ENCODE results near the gene DNAH17.

The DNAH17 gene

GRCh38 chr17:78444392-78444791, 132.8 kb downstream of the DNAH17 start:
- H3K9me3 ChIP-seq (ENCODE audit: control insufficient read depth in 1 of 2, low read length in 2 of 2), result no peaks in the 10 kb centered on the region
- H3K4me3 ChIP-seq (ENCODE audit: low read depth in 1 of 2, low read length in 2 of 2), result no peak overlapping the region
- H3K4me1 ChIP-seq (ENCODE audit: control insufficient read depth in 1 of 2, insufficient read depth in 2 of 2, low read length in 2 of 2), result peaks cover 0 to 2% of the 10 kb centered on the region in 2 donors
- H3K27ac ChIP-seq (ENCODE audit: low read length), result no peak overlapping the region
- H3K36me3 ChIP-seq (ENCODE audit: control insufficient read depth in 1 of 2, insufficient read depth in 2 of 2, low read length in 2 of 2), result no peaks in the 10 kb centered on the region
- H3K27me3 ChIP-seq (ENCODE audit: low read depth, low read length), result no peaks in the 10 kb centered on the region

- Histone ChIP-seq H3K9me3 (ENCODE audit: control insufficient read depth in 1 of 2, low read length in 2 of 2) (no peaks in the 10 kb centered on the region), H3K36me3 (ENCODE audit: control insufficient read depth in 1 of 2, insufficient read depth in 2 of 2, low read length in 2 of 2) (no peaks in the 10 kb centered on the region), H3K27me3 (ENCODE audit: low read depth, low read length) (no peaks in the 10 kb centered on the region), H3K4me1 (ENCODE audit: control insufficient read depth in 1 of 2, insufficient read depth in 2 of 2, low read length in 2 of 2) (peaks cover 0 to 2% of the 10 kb centered on the region in 2 donors), H3K27ac (ENCODE audit: low read length) (no peak overlapping the region), H3K4me3 (ENCODE audit: low read depth in 1 of 2, low read length in 2 of 2) (no peak overlapping the region)
Observed at GRCh38 chr17:78442648-78443218, 134.5 kb downstream of the DNAH17 start.

- no peak overlapping the region for H3K4me3 ChIP-seq (ENCODE audit: low read depth in 1 of 2, low read length in 2 of 2)
- H3K27me3 ChIP-seq (ENCODE audit: low read depth, low read length), result no peaks in the 10 kb centered on the region
- peaks cover 0 to 2% of the 10 kb centered on the region in 2 donors for H3K4me1 ChIP-seq (ENCODE audit: control insufficient read depth in 1 of 2, insufficient read depth in 2 of 2, low read length in 2 of 2)
- H3K36me3 ChIP-seq (ENCODE audit: control insufficient read depth in 1 of 2, insufficient read depth in 2 of 2, low read length in 2 of 2), result no peaks in the 10 kb centered on the region
- no peak overlapping the region for H3K27ac ChIP-seq (ENCODE audit: low read length)
- H3K9me3 ChIP-seq (ENCODE audit: control insufficient read depth in 1 of 2, low read length in 2 of 2), result no peaks in the 10 kb centered on the region
Observed at GRCh38 chr17:78441271-78441971, 135.8 kb downstream of the DNAH17 start.

GRCh38 chr17:78438694-78439325, 138.4 kb downstream of the DNAH17 start:
- Histone ChIP-seq H3K36me3 (ENCODE audit: control insufficient read depth in 1 of 2, insufficient read depth in 2 of 2, low read length in 2 of 2) (no peaks in the 10 kb centered on the region), H3K27me3 (ENCODE audit: low read depth, low read length) (no peaks in the 10 kb centered on the region), H3K4me1 (ENCODE audit: control insufficient read depth in 1 of 2, insufficient read depth in 2 of 2, low read length in 2 of 2) (peaks cover 0 to 2% of the 10 kb centered on the region in 2 donors), H3K27ac (ENCODE audit: low read length) (no peak overlapping the region), H3K9me3 (ENCODE audit: control insufficient read depth in 1 of 2, low read length in 2 of 2) (no peaks in the 10 kb centered on the region), H3K4me3 (ENCODE audit: low read depth in 1 of 2, low read length in 2 of 2) (no peak overlapping the region)

GRCh38 chr17:78438271-78438691, 138.9 kb downstream of the DNAH17 start:
- H3K4me3 ChIP-seq (ENCODE audit: low read depth in 1 of 2, low read length in 2 of 2), result no peak overlapping the region
- no peaks in the 10 kb centered on the region for H3K9me3 ChIP-seq (ENCODE audit: control insufficient read depth in 1 of 2, low read length in 2 of 2)
- no peaks in the 10 kb centered on the region for H3K36me3 ChIP-seq (ENCODE audit: control insufficient read depth in 1 of 2, insufficient read depth in 2 of 2, low read length in 2 of 2)
- H3K4me1 ChIP-seq (ENCODE audit: control insufficient read depth in 1 of 2, insufficient read depth in 2 of 2, low read length in 2 of 2), result peaks cover 0 to 2% of the 10 kb centered on the region in 2 donors
- H3K27me3 ChIP-seq (ENCODE audit: low read depth, low read length), result no peaks in the 10 kb centered on the region
- H3K27ac ChIP-seq (ENCODE audit: low read length), result no peak overlapping the region

- no peaks in the 10 kb centered on the region for H3K36me3 ChIP-seq (ENCODE audit: control insufficient read depth in 1 of 2, insufficient read depth in 2 of 2, low read length in 2 of 2)
- H3K27me3 ChIP-seq (ENCODE audit: low read depth, low read length), result no peaks in the 10 kb centered on the region
- H3K4me1 ChIP-seq (ENCODE audit: control insufficient read depth in 1 of 2, insufficient read depth in 2 of 2, low read length in 2 of 2), result peaks cover 0 to 2% of the 10 kb centered on the region in 2 donors
- no peak overlapping the region for H3K27ac ChIP-seq (ENCODE audit: low read length)
- no peaks in the 10 kb centered on the region for H3K9me3 ChIP-seq (ENCODE audit: control insufficient read depth in 1 of 2, low read length in 2 of 2)
- no peak overlapping the region for H3K4me3 ChIP-seq (ENCODE audit: low read depth in 1 of 2, low read length in 2 of 2)
Observed at GRCh38 chr17:78437508-78438169, 139.6 kb downstream of the DNAH17 start.

- Histone ChIP-seq H3K4me1 (ENCODE audit: control insufficient read depth in 1 of 2, insufficient read depth in 2 of 2, low read length in 2 of 2) (peaks cover 0 to 5% of the 10 kb centered on the region in 2 donors), H3K9me3 (ENCODE audit: control insufficient read depth in 1 of 2, low read length in 2 of 2) (no peaks in the 10 kb centered on the region), H3K4me3 (ENCODE audit: low read depth in 1 of 2, low read length in 2 of 2) (no peak overlapping the region), H3K27ac (ENCODE audit: low read length) (no peak overlapping the region), H3K36me3 (ENCODE audit: control insufficient read depth in 1 of 2, insufficient read depth in 2 of 2, low read length in 2 of 2) (no peaks in the 10 kb centered on the region), H3K27me3 (ENCODE audit: low read depth, low read length) (no peaks in the 10 kb centered on the region)
Observed at GRCh38 chr17:78435330-78436005, 141.7 kb downstream of the DNAH17 start.

GRCh38 chr17:78434455-78435329, 142.5 kb downstream of the DNAH17 start:
- H3K9me3 ChIP-seq (ENCODE audit: control insufficient read depth in 1 of 2, low read length in 2 of 2), result no peaks in the 10 kb centered on the region
- H3K36me3 ChIP-seq (ENCODE audit: control insufficient read depth in 1 of 2, insufficient read depth in 2 of 2, low read length in 2 of 2), result peaks cover 0 to 2% of the 10 kb centered on the region in 2 donors
- H3K27me3 ChIP-seq (ENCODE audit: low read depth, low read length), result no peaks in the 10 kb centered on the region
- no peak overlapping the region for H3K27ac ChIP-seq (ENCODE audit: low read length)
- no peak overlapping the region for H3K4me3 ChIP-seq (ENCODE audit: low read depth in 1 of 2, low read length in 2 of 2)
- peaks cover 0 to 5% of the 10 kb centered on the region in 2 donors for H3K4me1 ChIP-seq (ENCODE audit: control insufficient read depth in 1 of 2, insufficient read depth in 2 of 2, low read length in 2 of 2)

- no peak overlapping the region for H3K27ac ChIP-seq (ENCODE audit: low read length)
- no peaks in the 10 kb centered on the region for H3K27me3 ChIP-seq (ENCODE audit: low read depth, low read length)
- H3K4me1 ChIP-seq (ENCODE audit: control insufficient read depth in 1 of 2, insufficient read depth in 2 of 2, low read length in 2 of 2), result peaks cover 0 to 8% of the 10 kb centered on the region in 2 donors
- no peaks in the 10 kb centered on the region for H3K9me3 ChIP-seq (ENCODE audit: control insufficient read depth in 1 of 2, low read length in 2 of 2)
- H3K4me3 ChIP-seq (ENCODE audit: low read depth in 1 of 2, low read length in 2 of 2), result no peak overlapping the region
- peaks cover 3 to 8% of the 10 kb centered on the region in 2 donors for H3K36me3 ChIP-seq (ENCODE audit: control insufficient read depth in 1 of 2, insufficient read depth in 2 of 2, low read length in 2 of 2)
Observed at GRCh38 chr17:78433780-78434335, 143.3 kb downstream of the DNAH17 start.

GRCh38 chr17:78433013-78433727, 144.0 kb downstream of the DNAH17 start:
- H3K4me3 ChIP-seq (ENCODE audit: low read depth in 1 of 2, low read length in 2 of 2), result no peak overlapping the region
- peaks cover 3 to 11% of the 10 kb centered on the region in 2 donors for H3K36me3 ChIP-seq (ENCODE audit: control insufficient read depth in 1 of 2, insufficient read depth in 2 of 2, low read length in 2 of 2)
- no peak overlapping the region for H3K27ac ChIP-seq (ENCODE audit: low read length)
- no peaks in the 10 kb centered on the region for H3K27me3 ChIP-seq (ENCODE audit: low read depth, low read length)
- no peaks in the 10 kb centered on the region for H3K9me3 ChIP-seq (ENCODE audit: control insufficient read depth in 1 of 2, low read length in 2 of 2)
- peaks cover 0 to 14% of the 10 kb centered on the region in 2 donors for H3K4me1 ChIP-seq (ENCODE audit: control insufficient read depth in 1 of 2, insufficient read depth in 2 of 2, low read length in 2 of 2)
